NCI-H1417 (cell line): Measurements from ENCODE around the gene HCAR3.
"Not testable (repeated sequence)": the region's sequence is repeated elsewhere in the genome, so short reads cannot be mapped to it uniquely, and the experiment has no call there.

Experiments used
- DNase-seq, 3 experiments: peaks; one replicate each; lab custom pipeline; 2025; lab: John Stamatoyannopoulos, UW

The HCAR3 gene

GRCh38 chr12:122716658-122717057 lies at the start of gene HCAR3:
Gene HCAR3, minus strand, starts transcription at chr12:122716811. Its CDS starts 74 bp downstream, at chr12:122716737.
- peak in 1 of 3 experiments; percentile 29 for DNase-seq

DNA sequence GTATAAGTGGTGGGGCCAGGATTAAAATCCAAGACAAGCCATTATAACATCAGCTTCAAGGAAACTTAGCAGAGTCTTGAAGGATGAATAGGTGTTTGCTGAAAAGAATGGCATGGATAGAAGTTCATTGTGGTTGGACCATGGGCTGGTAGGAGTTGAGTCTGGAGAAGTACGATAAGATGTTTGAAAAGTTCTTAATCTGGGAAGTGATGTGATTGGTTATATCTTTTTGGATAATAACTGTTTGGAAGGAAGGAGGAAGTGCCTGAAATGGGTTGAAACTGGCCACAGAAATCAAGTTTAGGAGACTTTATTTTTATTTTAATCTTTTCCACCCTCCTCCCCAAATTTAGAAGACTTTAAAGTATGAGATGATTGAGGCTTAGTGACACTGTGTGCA lies 41.0 kb upstream of the HCAR3 start:
- DNase-seq = no peak

DNA sequence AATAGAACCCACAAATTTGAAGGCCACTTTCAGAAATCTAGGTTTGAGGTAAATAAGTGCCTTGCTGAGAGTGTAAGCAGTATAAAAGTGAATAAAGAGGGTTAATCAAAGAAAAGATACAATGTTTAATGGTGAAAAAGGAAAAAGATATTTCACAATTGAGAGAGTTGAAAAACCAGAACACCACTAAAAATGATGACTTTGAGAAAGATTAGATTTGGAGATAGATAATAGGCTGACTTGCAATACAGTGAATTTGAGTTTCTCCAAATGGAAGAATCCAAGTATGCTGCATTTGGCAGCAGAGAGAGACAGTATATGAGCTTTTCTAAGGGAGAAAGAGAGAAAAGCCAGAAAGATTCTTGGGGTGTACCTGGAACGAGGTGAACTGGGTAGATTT lies 38.2 kb upstream of the HCAR3 start:
- DNase-seq = no peak

GRCh38 chr12:122753319-122753650 lies 36.7 kb upstream of the HCAR3 start:
- DNase-seq = no peak

DNA sequence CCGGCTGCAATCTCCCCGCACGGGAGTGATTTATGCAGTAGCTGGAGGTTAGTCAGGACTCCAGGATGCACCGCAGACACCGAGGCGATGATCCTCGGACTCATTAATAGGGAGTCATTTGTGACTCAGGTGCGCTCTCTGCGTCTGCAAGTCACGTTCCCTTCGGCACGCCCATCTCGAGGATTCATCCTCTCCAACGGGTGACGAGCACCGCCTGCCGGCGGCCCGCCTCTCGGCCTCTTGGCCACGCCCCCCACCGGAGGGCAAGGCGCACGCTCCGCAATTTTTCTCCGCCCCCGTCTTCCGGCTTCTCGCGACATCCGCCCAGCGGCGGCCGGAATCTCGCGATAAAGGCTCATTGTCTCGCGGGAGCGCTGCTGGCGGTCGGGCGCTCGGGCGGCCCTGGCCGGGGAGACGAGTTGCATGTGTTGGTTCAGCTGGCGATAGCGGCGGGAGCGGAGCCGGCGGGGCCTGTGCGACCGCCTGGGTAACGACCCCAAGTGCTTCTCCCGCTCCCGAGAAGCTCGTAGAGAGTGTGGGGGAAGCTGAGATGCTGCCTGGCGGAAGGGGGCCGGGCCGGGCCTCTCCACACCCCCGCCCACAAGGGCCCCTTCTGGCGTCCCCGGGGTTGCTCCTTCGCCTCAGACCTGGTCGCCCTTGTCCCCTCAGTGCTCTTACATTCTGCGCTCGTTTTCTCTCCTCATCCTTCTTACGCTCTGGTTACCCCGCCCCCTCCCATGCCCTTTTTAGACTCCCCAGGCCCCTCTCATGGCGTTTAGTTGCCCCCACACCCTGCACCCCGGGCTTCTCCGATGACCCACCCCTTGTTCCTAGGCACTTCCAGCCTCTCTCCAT lies 36.1 kb upstream of the HCAR3 start, which contains the start of gene DENR:
TSS of gene DENR (plus strand) at position 361 of the 855 bp plus-strand sequence. CDS start 878 bp downstream, outside the sequence.
- DNase-seq = peak; percentile 99 to 100 (median 100)

DNA sequence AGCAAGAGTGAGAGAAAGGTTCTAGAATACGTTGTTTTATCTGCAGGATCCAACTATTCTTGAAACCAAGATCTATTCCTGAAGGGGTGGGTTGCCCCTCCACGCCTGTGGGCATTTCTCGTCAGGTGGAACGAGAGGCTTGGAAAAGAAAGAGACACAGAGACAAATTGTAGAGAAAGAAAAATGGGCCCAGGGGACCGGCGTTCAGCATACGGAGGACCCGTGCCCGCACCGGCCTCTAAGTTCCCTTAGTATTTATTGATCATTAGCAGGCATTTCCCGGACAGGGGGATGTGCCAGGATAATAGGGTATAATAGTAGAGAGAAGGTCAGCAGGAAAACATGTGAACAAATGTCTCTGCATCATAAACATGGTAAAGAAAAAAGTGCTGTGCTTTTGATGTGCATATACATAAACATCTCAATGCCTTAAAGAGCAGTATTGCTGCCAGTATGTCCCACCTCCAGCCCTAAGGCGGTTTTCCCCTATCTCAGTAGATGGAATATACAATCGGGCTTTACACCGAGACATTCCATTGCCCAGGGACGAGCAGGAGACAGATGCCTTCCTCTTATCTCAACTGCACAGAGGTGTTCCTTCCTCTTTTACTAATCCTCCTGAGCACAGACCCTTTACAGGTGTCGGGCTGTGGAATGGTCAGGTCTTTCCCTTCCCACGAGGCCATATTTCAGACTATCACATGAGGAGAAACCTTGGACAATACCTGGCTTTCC lies 34.3 kb upstream of the HCAR3 start:
- DNase-seq = not testable (repeated sequence)

DNA sequence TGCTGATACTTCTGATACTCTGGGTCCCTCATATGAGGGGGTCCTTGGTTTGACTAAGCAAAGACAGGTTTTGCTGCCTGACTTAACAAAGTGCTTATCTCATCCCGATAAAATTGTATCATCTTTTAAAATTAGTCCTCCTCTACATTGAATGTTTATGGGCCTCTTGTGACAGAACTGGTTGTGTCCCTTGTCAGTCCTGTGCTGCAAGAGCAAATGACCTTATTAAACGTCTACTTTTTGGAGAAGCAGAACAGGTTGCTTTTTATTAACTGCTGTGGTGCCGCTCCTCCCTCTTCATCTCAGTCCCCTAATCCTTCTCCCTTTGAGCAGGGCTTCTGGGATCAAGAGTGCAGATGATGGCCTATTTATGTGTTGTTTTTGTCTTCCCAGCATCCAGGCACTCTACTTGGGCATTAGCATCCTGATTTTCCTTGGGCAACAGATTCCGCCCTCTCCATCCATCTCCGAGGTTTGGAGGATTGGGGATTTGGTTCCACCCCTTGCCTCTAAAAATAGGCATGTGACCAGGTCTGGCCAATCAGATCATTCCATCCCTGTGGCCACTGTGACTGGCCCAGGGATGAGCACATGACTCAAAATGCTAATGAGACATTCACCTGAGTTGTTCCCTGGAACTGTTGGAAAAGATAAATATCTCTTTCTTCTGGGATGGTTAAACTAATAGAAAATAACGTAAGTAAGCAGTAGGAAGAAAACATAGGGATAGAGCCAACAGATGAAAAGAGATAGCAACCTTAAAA lies 33.1 kb upstream of the HCAR3 start:
- no peak for DNase-seq

GRCh38 chr12:122747224-122748135 lies 30.9 kb upstream of the HCAR3 start:
- no peak for DNase-seq

DNA sequence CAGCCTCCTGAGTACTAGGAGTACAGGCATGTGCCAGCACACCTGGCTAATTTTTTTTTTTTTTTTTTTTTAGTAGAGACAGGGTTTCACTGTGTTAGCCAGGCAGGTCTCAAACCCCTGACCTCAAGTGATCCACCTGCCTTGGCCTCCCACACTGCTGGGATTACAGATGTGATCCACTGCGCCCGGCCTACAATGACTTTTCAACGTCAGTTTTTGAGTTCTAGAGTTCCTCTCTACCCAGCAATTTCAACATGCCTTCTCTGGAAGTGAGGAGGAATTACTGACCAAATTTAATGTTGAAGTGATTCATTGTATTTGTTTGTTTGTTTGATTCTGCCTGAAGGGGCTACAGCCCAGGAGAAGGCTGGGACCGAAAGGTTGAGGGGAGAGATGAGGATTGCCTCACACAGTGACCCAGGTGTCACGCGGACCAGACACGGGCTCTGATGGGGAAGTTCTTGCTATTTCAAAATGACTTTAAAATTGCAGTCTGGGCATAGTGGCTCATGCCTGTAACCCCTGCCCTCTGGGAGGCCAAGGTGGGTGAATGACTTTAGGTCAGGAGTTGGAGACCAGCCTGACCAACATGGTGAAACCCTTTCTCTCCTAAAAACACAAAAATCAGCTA lies 27.4 kb upstream of the HCAR3 start:
- DNase-seq = no peak

DNA sequence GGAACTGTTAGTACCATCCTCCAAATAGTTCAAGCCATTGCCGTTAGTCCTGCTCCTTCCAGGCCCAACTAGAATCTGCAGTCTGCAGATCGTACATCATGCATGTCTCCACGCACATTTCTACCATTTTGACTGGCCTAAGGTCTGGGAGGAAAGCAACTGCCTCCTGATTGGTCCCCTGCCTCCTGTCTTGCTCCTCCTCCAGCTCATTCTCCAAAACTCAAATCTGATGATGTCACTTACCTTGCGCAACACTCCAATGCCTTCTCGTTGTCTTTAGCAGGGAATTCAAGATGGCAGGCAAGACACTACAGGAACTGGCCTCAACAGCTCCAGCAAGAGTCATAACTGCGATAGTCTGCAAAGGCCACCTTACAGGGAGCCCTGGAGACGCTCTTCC lies 23.7 kb upstream of the HCAR3 start:
- no peak for DNase-seq

DNA sequence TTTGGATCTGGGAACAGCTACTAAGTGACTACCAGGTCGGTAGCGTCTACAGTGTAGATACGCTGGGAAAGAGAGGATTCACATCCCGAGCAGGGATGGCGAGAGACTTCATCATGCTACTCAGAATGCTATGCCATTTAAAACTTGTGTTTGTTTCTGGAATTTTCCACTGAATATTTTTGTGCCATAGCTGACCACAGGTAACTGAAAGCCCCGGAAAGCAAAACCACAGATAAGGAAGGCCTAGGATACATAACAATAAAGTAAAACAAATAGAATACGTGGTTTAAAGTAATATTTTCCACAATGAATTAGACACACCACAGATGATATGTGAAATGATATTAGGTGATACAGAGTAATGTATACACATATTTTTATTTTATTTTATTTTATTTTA lies 22.0 kb upstream of the HCAR3 start:
- DNase-seq = no peak

- DNase-seq = no peak
These were observed 16.0 kb upstream of the HCAR3 start for GRCh38 chr12:122732611-122733010.

- no peak for DNase-seq
These were observed 15.6 kb upstream of the HCAR3 start for GRCh38 chr12:122732170-122732569.

- peak in 2 of 3 experiments; percentile 41 to 71 for DNase-seq
These were observed 13.8 kb upstream of the HCAR3 start, which contains the start of gene HCAR1 for GRCh38 chr12:122730215-122731014. Gene HCAR1, minus strand, starts transcription at chr12:122730844. Its CDS starts 505 bp downstream, at chr12:122730339.

DNA sequence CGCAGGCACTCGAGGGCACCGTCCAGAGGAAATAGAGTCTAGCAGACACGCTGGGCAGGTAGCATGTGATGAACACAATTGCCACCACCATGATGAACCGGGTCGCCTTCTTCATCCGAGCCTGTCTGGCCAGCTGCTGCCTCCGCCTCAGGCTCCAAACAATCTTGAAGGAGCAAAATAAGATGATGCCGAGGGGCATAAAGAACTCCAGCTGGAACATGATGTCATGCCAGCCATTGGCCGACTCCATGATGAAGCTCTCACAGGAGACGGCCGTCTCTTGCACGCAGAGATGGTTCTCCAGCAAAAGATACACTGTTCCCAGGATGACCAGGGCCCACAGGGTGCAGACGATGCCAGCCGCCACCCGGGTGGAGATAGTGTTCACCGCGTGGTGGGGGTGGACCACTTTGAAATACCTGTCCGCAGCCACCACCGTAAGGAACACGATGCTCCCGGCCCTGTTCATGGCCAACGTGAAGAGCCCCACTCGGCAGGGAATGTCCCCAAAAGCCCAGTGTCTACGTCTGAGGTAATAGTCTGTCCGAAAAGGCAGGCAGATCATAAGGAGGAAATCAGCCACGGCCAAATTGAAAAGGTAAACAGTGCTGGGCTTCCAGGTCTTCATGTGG lies 13.1 kb upstream of the HCAR3 start:
- DNase-seq = no peak

DNA sequence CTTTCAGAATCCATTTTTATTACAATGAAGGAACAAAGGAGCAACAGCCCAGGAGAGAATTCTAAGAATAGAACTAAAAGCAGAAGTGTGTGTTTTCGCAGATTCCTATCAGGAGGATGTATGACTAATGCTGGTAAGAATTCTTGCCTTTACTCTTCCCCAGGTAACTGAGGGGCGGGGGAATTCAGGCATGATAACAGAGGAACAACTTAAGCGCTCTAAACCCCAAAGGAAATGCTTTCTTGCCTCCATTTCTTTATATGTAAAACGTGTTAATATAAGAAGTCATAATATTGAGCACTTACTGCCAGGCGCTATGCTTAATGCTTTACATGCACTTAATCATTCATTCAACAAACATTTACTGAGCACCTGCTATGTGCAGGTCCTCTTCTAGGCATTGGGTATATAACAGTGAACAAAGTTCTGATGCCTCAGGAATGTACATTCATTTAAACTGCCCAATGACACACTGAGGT lies 9.5 kb upstream of the HCAR3 start:
- no peak for DNase-seq

GRCh38 chr12:122725452-122726079 lies 9.0 kb upstream of the HCAR3 start:
- DNase-seq = no peak

- DNase-seq = no peak
These were observed 8.1 kb upstream of the HCAR3 start for GRCh38 chr12:122724641-122725243.
